ENCODE results near the gene MORN1.

DNA sequence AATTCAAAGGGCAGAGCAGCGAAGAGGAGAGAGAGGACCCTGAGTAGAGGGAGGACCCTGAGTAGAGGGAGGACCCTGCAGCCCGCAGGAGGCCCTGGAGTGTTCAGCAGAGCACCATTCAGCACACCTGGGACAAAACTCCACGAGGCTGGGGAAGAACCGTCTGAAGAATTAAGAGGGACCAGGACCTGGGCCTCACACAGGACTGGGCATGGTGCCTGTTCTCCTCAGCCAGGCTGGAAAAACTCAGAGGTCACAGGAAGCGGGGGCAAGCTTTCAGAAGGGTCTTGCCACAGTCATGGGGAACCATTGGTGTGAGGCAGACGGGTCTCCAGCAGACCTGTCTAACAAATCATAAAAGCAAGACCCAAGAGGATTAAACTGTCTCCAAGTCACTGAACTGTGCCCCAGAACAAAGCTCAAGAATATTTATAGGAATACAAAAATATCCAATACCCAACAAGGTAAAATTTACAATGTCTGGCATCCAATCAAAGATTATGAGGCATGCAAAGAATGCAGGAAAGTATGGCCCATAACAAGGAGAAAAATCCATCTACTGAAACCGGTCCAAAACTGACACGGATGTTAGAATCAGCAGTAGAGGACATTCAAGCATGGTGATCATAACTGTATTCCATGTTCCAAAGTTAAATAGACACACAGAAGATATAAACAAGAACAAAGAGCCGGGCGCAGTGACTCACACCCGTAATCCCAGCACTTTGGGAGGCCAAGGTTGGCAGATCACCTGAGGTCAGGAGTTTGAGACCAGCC is 30.6 kb downstream of the MORN1 start:
- no peak for TF ChIP-seq POLR2AphosphoS5 (IDR thresholded peaks at IDR 0.05; ENCODE audit: low read depth)
- TF ChIP-seq, protein P1, sequence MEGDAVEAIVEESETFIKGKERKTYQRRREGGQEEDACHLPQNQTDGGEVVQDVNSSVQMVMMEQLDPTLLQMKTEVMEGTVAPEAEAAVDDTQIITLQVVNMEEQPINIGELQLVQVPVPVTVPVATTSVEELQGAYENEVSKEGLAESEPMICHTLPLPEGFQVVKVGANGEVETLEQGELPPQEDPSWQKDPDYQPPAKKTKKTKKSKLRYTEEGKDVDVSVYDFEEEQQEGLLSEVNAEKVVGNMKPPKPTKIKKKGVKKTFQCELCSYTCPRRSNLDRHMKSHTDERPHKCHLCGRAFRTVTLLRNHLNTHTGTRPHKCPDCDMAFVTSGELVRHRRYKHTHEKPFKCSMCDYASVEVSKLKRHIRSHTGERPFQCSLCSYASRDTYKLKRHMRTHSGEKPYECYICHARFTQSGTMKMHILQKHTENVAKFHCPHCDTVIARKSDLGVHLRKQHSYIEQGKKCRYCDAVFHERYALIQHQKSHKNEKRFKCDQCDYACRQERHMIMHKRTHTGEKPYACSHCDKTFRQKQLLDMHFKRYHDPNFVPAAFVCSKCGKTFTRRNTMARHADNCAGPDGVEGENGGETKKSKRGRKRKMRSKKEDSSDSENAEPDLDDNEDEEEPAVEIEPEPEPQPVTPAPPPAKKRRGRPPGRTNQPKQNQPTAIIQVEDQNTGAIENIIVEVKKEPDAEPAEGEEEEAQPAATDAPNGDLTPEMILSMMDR (IDR thresholded peaks at IDR 0.05; ENCODE audit: insufficient read depth, low read length) = no peak
- TF ChIP-seq, protein P2, sequence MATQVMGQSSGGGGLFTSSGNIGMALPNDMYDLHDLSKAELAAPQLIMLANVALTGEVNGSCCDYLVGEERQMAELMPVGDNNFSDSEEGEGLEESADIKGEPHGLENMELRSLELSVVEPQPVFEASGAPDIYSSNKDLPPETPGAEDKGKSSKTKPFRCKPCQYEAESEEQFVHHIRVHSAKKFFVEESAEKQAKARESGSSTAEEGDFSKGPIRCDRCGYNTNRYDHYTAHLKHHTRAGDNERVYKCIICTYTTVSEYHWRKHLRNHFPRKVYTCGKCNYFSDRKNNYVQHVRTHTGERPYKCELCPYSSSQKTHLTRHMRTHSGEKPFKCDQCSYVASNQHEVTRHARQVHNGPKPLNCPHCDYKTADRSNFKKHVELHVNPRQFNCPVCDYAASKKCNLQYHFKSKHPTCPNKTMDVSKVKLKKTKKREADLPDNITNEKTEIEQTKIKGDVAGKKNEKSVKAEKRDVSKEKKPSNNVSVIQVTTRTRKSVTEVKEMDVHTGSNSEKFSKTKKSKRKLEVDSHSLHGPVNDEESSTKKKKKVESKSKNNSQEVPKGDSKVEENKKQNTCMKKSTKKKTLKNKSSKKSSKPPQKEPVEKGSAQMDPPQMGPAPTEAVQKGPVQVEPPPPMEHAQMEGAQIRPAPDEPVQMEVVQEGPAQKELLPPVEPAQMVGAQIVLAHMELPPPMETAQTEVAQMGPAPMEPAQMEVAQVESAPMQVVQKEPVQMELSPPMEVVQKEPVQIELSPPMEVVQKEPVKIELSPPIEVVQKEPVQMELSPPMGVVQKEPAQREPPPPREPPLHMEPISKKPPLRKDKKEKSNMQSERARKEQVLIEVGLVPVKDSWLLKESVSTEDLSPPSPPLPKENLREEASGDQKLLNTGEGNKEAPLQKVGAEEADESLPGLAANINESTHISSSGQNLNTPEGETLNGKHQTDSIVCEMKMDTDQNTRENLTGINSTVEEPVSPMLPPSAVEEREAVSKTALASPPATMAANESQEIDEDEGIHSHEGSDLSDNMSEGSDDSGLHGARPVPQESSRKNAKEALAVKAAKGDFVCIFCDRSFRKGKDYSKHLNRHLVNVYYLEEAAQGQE (IDR thresholded peaks at IDR 0.05; ENCODE audit: insufficient replicate concordance, low read depth) = no peak

Measured in HL-60 (cell line).